Urinary bladder (tissue), 4 donors: Measurements from ENCODE around the gene INTS14. TPM values are rescaled to one million over a fixed set of nuclear protein-coding genes. Genes with fewer than 3 reads are reported as not detected.

Experiments
- DNase-seq: peaks from one replicate; pipeline ENCODE4 v3.0.0-alpha.2; 2015; ENCODE audit errors: extremely low spot score
- H3K27ac ChIP-seq: one replicate; pipeline ENCODE4 v1.5.1; 2013; ENCODE audit warnings: low read depth, mild to moderate bottlenecking, moderate library complexity
- H3K36me3 ChIP-seq: one replicate; pipeline ENCODE4 v1.6.1; 2013; ENCODE audit warnings: mild to moderate bottlenecking, moderate library complexity; ENCODE audit not compliant: insufficient read depth
- H3K4me1 ChIP-seq: one replicate; pipeline ENCODE4 v1.6.1; 2013; ENCODE audit warnings: mild to moderate bottlenecking, moderate library complexity; ENCODE audit not compliant: insufficient read depth
- H3K4me3 ChIP-seq: one replicate; pipeline ENCODE4 v1.5.1; 2013; ENCODE audit warnings: low read depth, low read length
- WGBS: extraction: QIAGEN DNeasy Blood & Tissue Kit; methylation state at CpG from one replicate; pipeline ENCODE4 v1.1.7; 2013; 5-methylcytosine and 5-hydroxymethylcytosine counted together
- polyA plus RNA-seq: library from polyadenylated mRNA; stranded (reverse); fragments of 200-250 nt; gene quantifications from one replicate; pipeline ENCODE4 v1.2.3, GENCODE V29; 2013
- total RNA-seq: library from RNA; depleted of rRNA; stranded (reverse); fragments of >200 nt; gene quantifications from one replicate; pipeline ENCODE4 v1.2.3, GENCODE V29; 2014
- donor health status: healthy with polysubstance abuse.
- donor health status: healthy.

The INTS14 gene
- total and polyA plus RNA-seq, 2 donors, result 24.1 to 48.5 TPM

DNA sequence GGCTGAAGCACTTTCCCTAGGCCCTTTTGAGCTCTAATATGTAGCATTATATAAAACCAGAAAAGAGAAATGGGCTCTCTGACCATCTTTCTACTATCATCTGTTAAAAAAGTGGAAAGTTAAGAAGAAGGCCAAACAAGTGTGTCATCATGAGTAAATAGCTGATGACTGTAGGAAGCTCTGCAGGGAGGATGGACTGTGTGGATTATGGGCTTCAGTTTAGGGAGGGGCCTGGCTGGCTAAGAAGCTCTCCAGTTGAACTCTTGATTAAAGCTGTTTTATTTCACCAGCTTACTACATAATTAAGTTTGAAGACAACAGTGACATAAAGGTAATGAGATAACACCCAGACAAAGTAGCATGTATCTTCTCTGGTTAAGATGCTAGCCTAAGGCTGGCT, 30.6 kb downstream of the INTS14 start:
- H3K27ac ChIP-seq, result no peak overlapping the region
- no peak for DNase-seq
- peaks cover 3% of the 10 kb centered on the region for H3K36me3 ChIP-seq
- H3K4me1 ChIP-seq, result no peaks in the 10 kb centered on the region
- H3K4me3 ChIP-seq, result no peak overlapping the region

DNA sequence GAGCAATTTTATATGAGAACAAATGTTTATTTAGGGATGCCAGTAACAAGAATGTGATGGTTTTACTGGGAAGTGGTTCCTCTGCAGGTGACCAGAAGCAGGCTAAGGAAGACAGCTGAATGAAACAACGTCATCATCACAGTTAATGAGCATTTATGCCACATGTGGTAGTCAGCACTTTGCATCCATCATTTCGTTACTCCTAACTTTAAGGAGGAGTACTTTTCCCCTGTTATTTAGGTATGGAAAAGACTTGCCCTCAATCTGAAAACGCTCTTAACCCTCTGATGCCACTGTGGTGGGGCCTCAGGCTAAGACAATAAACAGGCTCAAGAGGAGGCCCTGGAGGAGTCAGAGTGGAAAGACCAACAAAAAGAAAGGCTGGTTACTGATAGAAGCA, 31.2 kb downstream of the INTS14 start:
- DNase-seq, result no peak
- WGBS, result 72% methylated on average over 3 of the region's 3 CpGs
- Histone ChIP-seq H3K27ac (no peak overlapping the region), H3K36me3 (peaks cover 3% of the 10 kb centered on the region), H3K4me3 (no peak overlapping the region), H3K4me1 (no peaks in the 10 kb centered on the region)

DNA sequence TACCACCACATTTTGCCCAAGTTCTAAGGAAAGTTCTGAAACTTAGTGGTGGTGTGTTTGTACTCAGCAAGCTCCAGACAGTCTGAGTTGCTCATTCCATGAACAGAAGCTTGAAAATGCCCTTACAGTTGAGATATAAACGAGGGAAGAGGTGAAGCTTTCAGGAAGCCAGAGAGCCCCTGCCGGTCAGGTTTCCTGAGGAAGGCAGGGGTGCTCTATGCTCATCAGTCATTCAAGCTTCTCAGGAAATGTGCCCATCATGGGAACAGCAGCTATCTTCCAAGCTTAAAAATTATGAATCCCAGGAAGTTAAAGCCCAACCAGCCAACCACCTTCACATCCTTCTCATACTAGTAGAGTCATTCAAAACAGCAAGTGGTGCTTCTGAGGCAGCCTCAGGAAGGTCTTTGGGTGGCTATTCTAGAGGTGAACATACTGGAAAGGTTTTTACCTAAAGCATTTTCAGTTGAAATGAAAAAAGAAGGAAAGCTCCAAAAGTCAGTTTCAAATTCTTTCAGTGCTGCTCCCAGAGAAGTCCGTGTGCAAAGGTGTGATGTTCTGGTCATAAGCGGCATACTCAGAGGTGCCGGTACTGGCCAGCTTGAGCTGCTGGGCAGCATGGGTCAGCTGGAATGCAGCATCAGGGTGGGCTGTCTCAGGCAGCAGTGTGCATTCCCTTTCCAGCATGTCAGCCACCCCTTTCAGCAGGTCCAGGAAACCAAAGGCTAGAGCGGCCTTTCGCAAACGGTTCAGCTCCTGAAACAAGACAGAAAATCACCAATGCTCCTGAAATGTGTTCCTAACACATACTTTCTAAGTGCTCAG, 31.8 kb downstream of the INTS14 start:
- H3K27ac ChIP-seq, result no peak overlapping the region
- WGBS, result 77% methylated on average over 8 of the region's 8 CpGs
- no peak overlapping the region for H3K4me3 ChIP-seq
- no peaks in the 10 kb centered on the region for H3K4me1 ChIP-seq
- H3K36me3 ChIP-seq, result peaks cover 2% of the 10 kb centered on the region
- DNase-seq, result no peak

DNA sequence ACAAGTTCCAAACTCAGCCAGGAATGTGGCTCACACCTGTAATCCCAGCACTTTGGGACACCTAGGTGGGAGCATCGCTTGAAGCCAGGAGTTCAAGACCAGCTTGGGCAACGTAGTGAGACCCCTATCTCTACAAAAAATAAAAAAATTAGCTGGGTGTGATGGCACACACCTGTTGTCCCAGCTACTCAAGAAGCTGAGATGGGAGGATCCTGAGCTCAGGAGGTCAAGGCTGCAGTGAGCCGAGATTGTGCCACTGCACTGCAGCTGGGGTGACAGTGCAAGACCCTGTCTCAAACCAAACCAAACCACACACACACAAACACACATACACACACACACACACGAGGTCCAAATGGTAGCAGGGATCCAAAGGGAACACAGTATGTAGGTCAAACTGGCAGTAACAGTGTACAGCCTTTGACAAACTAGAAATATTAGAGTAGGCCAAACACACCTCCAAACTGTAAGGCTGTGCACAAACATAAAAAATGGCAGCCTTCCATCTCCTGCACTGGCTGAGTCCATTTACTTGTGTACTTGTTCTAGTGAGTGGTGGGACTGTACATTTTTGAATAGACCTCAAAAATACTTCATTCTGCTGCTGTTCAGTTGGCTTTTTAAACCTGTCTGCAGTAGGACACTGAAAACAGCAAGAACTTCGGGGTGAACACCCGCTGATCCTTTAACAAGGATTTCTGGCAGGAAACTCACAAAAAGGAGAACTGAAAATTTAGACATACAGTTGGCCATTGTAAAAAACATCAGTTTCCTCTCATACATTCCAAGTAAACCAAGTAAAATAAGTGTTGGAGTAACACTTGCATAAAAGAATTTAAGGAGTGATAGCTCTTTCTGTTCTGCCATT, 33.6 kb downstream of the INTS14 start:
- no peak overlapping the region for H3K4me3 ChIP-seq
- no peaks in the 10 kb centered on the region for H3K36me3 ChIP-seq
- no peaks in the 10 kb centered on the region for H3K4me1 ChIP-seq
- H3K27ac ChIP-seq, result no peak overlapping the region
- WGBS, result 80% methylated on average over 6 of the region's 6 CpGs
- DNase-seq, result no peak

DNA sequence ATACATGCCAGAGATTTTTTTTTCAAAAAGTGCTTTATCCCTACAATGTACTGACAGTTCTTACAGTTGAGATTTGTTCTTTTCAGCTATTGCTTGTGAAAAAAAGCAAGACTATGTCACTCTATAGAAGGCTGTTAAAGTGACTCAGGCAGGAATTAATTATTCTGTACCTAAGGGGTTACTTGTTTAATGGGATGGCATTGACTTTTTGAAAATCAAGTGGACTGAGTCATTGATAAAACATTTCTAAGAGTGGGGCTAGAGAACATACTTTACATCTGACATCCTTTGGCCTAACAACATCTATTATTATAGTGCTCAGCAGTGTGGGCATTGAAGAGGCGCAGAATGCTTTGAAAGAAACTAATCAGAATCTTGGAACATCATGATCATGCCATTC, 34.3 kb downstream of the INTS14 start:
- H3K36me3 ChIP-seq, result no peaks in the 10 kb centered on the region
- 96% methylated on average over 1 of the region's 1 CpG for WGBS
- DNase-seq, result no peak
- H3K4me3 ChIP-seq, result no peak overlapping the region
- H3K4me1 ChIP-seq, result no peaks in the 10 kb centered on the region
- H3K27ac ChIP-seq, result no peak overlapping the region

DNA sequence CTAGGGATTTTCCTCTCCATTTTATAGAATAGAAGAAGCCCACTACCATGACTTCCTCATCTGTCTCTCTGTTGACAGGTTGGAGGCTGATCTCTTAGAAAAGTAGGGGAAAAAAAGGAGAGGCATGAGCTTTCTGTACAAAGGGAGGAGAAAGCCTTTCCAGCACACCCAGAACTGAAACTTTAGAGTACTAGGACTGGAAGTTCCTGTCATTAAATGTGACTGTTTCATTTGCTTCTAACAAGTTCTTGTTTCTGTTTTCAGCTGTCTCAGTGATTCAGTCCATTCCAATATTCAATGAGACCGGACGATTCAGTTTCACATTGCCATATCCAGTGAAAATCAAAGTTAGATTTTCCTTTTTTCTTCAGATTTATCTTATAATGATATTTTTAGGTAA, 39.0 kb downstream of the INTS14 start:
- no peaks in the 10 kb centered on the region for H3K36me3 ChIP-seq
- H3K4me3 ChIP-seq, result no peak overlapping the region
- H3K27ac ChIP-seq, result peak overlapping the region; percentile 23
- DNase-seq, result no peak
- WGBS, result 93% methylated on average over 2 of the region's 2 CpGs
- no peaks in the 10 kb centered on the region for H3K4me1 ChIP-seq

DNA sequence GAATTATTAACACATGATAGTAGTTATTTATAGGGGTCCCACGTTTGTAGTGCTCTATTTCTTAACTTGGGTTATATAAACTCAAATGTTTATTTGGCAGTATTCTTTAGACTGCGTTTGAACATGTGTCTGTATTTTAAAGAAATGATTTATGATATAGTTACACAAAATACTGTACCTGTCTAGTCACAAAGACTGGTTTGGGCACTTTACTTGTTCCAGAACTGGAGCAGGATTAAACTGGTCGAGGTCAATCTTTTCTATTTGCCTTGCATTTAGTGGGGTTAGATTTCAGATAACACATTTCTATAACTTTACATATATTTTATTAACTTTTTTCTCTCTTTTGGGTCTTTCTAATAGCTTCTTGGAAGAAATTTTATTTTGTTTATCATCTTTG, 41.2 kb downstream of the INTS14 start:
- no peak overlapping the region for H3K4me3 ChIP-seq
- no peak for DNase-seq
- no peak overlapping the region for H3K27ac ChIP-seq
- WGBS, result 70% methylated on average over 3 of the region's 3 CpGs
- peaks cover 3% of the 10 kb centered on the region for H3K36me3 ChIP-seq
- no peaks in the 10 kb centered on the region for H3K4me1 ChIP-seq

DNA sequence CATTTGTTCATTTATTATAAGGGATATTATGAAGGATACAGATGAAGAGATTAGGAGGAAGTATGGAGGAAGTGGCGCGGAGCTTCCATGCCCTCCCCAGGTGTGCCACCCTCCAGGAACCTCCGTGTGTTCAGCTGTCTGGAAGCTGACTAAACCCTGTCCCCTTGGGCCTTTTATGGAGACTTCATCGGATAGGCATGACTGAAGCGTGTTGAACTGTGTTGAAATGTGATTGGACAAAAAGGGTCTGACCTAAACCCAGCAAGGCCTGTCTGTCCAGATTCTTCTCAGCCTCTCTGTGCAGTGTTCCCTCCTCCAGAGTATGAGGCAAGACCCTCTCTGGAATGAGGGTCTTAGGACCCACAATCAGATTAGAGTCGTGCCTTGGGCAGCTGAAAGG, 49.0 kb downstream of the INTS14 start:
- Histone ChIP-seq H3K36me3 (peaks cover 10% of the 10 kb centered on the region), H3K4me3 (no peak overlapping the region), H3K4me1 (no peaks in the 10 kb centered on the region), H3K27ac (no peak overlapping the region)
- peak; percentile 43 for DNase-seq
- WGBS, result 87% methylated on average over 6 of the region's 6 CpGs

DNA sequence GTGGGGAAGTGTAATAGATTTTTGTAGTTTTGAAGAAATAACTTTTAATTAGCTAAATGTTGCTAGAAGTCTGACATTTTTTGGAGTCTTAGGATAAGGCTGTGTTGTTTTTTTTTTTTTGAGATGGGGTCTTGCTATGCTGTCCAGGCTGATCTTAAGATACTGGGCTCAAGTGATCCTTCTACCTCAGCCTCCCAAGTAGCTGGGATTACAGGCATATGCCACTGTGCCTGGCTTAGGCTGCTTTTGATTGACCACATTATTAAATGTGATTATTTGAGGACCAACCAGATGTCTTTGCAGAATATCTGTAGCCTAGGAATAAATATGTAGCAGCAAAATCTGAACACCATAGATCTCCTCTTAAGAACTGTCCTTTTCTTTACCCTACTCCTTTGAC, 51.0 kb downstream of the INTS14 start:
- no peak for DNase-seq
- H3K4me3 ChIP-seq, result no peak overlapping the region
- no peaks in the 10 kb centered on the region for H3K4me1 ChIP-seq
- peaks cover 10% of the 10 kb centered on the region for H3K36me3 ChIP-seq
- H3K27ac ChIP-seq, result no peak overlapping the region

DNA sequence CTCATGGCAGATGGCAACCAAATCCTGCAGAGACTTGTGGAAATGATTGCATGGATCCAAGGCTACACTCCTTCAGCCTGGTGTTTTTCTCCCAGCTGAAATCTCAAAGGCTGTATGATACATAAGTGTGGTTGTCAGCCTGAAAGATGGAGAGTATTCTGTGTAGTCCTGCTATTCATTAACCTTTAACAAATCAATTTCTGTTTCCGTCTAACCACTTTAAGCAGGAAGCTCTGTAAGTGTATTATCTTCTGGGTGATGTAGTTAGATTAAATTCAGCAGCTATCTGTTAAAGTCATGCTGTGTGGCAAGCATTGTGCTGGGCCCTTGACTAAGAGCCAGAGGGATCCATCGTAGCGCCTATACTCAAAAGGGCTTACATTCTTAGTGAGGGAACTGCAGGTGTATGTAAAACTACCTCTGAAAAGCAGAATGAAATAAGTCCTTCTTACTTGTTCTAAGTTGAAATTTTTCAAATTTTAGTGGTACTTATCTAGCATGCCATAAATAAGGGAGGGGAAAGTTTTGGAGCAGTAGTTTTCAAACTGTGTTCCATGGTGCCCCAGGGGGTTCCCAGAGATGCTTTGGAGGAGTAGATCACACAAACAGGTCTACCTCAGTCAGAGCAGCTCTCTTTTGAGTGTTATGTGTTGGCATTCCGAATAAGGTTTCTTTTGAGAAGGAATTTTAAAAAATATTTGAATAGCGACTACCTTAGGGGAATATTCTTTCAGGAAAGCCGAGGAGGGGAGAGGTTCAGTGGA, 51.8 kb downstream of the INTS14 start:
- peaks cover 7% of the 10 kb centered on the region for H3K36me3 ChIP-seq

DNA sequence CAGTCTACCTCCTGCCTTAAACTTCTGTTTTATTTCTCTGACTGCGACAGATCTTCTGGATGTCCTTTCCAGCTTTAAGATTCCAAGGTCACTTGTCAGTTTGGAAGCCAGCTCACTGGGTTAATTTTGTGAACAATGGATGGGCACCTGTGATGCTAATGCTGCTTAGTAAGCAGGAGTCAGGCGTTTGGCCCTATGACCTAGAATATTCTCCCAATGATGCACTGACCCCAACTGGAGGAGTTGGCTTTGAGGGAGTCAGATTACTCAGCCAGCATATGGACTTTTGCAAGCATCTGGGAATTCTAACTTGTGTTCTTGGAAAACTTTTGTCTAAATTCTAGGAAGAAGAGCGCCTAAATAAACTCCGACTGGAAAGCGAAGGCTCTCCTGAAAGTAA, 52.6 kb downstream of the INTS14 start:
- peaks cover 7% of the 10 kb centered on the region for H3K36me3 ChIP-seq
- no peak for DNase-seq
- WGBS, result 88% methylated on average over 5 of the region's 5 CpGs
- H3K4me3 ChIP-seq, result no peak overlapping the region
- no peaks in the 10 kb centered on the region for H3K4me1 ChIP-seq
- H3K27ac ChIP-seq, result no peak overlapping the region

More for the DNA sequence above, 51.8 kb downstream of the INTS14 start:
- Histone ChIP-seq H3K4me3 (no peak overlapping the region), H3K4me1 (no peaks in the 10 kb centered on the region), H3K27ac (no peak overlapping the region)
- DNase-seq, result no peak
- 95% methylated on average over 6 of the region's 6 CpGs for WGBS

DNA sequence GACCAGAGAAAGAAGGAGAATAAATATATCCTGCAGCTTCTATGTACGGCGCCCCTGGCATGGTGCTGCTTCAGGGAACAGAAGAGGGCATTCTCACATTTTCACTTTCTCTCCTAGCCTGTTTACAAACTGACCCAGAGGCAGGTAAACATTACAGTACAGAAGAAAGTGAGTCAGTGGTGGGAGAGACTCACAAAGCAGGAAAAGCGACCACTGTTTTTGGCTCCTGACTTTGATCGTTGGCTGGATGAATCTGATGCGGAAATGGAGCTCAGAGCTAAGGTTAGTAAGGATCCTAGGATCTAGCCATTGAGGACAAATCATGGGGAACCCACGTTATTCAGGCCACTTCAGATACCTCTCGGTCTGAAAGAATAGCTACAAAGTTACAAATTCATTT, 54.3 kb downstream of the INTS14 start:
- peaks cover 7% of the 10 kb centered on the region for H3K36me3 ChIP-seq

DNA sequence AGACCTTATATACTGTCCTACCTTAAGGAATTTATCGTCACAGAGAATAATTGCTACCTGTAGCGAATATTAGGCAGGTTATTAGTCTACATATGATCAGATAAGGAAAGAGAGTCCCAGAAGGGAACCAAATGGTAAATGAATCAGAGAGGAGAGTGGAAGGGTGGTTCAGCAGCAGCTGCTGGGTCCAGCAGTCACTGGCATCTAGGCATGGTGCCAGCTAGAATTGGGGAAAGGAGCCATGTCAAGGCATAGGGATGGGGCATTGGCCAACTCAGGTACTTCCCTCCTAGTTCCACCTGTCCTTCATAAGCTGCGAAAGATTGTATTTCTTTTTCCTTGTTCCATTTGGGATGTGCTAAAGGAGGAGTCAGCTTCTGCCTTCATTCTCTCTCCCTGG, 57.2 kb downstream of the INTS14 start:
- H3K4me3 ChIP-seq, result no peak overlapping the region
- no peak for DNase-seq
- H3K36me3 ChIP-seq, result peaks cover 4% of the 10 kb centered on the region
- 95% methylated on average over 3 of the region's 3 CpGs for WGBS
- H3K27ac ChIP-seq, result no peak overlapping the region
- no peaks in the 10 kb centered on the region for H3K4me1 ChIP-seq

More for the DNA sequence above, 54.3 kb downstream of the INTS14 start:
- Histone ChIP-seq H3K4me3 (no peak overlapping the region), H3K4me1 (no peaks in the 10 kb centered on the region), H3K27ac (no peak overlapping the region)
- DNase-seq, result no peak
- 93% methylated on average over 7 of the region's 7 CpGs for WGBS
